Stimulated activated effector memory CD8-positive, alpha-beta T cell treated with anti-CD3 and anti-CD28 coated beads, Interleukin-12 subunit alpha, Interleukin-12 subunit beta, amount 100 ng/mL, for 72 hours (primary cell): Measurements from ENCODE around the gene NKD1.
A peak's percentile ranks its signal among the peaks of the same experiment; 100 is the strongest.
"Not testable (repeated sequence)": the region's sequence is repeated elsewhere in the genome, so short reads cannot be mapped to it uniquely, and the experiment has no call there.

Experiments used
- ATAC-seq: fragments of 150-1000 bp; cut with Tn5 transposase; 2 replicates; pipeline ENCODE4 v1.10.0; 2021
- DNase-seq, 2 donors: peaks; one replicate each; pipeline ENCODE4 v3.0.0; 2021 to 2022; ENCODE audit warnings: low spot score in 2 of 2
- H3K27ac Mint-ChIP-seq: one replicate; pipeline ENCODE4 v1.8.0; 2022; ENCODE audit warnings: mild to moderate bottlenecking, mixed read lengths
- H3K36me3 Mint-ChIP-seq: one replicate; pipeline ENCODE4 v1.8.0; 2022; ENCODE audit warnings: mild to moderate bottlenecking, mixed read lengths
- H3K4me1 Mint-ChIP-seq: one replicate; pipeline ENCODE4 v1.8.0; 2022; ENCODE audit warnings: mixed read lengths
- H3K4me3 Mint-ChIP-seq: one replicate; pipeline ENCODE4 v1.8.0; 2022; ENCODE audit warnings: mild to moderate bottlenecking, mixed read lengths
- H3K9me3 Mint-ChIP-seq: one replicate; pipeline ENCODE4 v1.8.0; 2022; ENCODE audit warnings: mixed read lengths

Gene NKD1

GRCh38 chr16:50570808-50571598, 22.8 kb downstream of the NKD1 start:
- Mint-ChIP-seq H3K4me3 (no peak overlapping the region), H3K27ac (no peak overlapping the region), H3K9me3 (no peaks in the 10 kb centered on the region), H3K4me1 (peaks cover 13% of the 10 kb centered on the region), H3K36me3 (no peaks in the 10 kb centered on the region)
- ATAC-seq = no peak
- DNase-seq = no peak

GRCh38 chr16:50571786-50572185, 23.6 kb downstream of the NKD1 start:
- H3K4me1 Mint-ChIP-seq = peaks cover 13% of the 10 kb centered on the region
- H3K4me3 Mint-ChIP-seq = no peak overlapping the region
- no peaks in the 10 kb centered on the region for H3K36me3 Mint-ChIP-seq
- no peaks in the 10 kb centered on the region for H3K9me3 Mint-ChIP-seq
- H3K27ac Mint-ChIP-seq = no peak overlapping the region
- no peak for DNase-seq
- no peak for ATAC-seq

GRCh38 chr16:50572700-50573099, 24.5 kb downstream of the NKD1 start:
- Mint-ChIP-seq H3K36me3 (no peaks in the 10 kb centered on the region), H3K4me3 (no peak overlapping the region), H3K4me1 (peaks cover 13% of the 10 kb centered on the region), H3K27ac (no peak overlapping the region), H3K9me3 (no peaks in the 10 kb centered on the region)
- DNase-seq (no peak), ATAC-seq (no peak)

DNA sequence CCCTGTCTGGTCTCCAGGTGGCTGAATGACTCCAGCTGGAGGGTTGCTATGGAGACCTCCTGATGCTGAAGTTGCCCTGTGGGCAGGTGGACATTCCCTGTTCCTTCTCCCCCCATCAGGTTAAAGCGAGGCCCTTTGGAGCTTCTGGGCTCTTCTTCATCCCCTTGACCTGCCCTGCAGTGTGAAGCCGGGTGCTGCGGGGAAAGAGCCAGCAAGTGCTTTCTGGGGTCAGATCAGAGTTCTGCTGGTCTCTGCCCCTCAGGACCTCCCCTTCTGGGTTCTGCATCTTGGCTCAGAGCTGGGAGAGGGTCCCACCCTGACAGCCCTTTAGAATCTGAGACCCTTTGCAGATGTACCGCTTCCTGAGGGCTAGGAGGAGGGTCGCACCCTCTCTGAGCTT, 25.1 kb downstream of the NKD1 start:
- peak overlapping the region; percentile 26 for H3K27ac Mint-ChIP-seq

GRCh38 chr16:50573947-50574744, 25.9 kb downstream of the NKD1 start:
- ATAC-seq = no peak
- H3K27ac Mint-ChIP-seq = peak overlapping the region; percentile 26
- no peaks in the 10 kb centered on the region for H3K36me3 Mint-ChIP-seq
- H3K9me3 Mint-ChIP-seq = no peaks in the 10 kb centered on the region
- DNase-seq = no peak
- no peak overlapping the region for H3K4me3 Mint-ChIP-seq
- H3K4me1 Mint-ChIP-seq = peaks cover 13% of the 10 kb centered on the region

More for the DNA sequence above, 25.1 kb downstream of the NKD1 start:
- H3K4me3 Mint-ChIP-seq = no peak overlapping the region
- DNase-seq = no peak
- peaks cover 13% of the 10 kb centered on the region for H3K4me1 Mint-ChIP-seq
- H3K36me3 Mint-ChIP-seq = no peaks in the 10 kb centered on the region
- no peaks in the 10 kb centered on the region for H3K9me3 Mint-ChIP-seq
- ATAC-seq = no peak

GRCh38 chr16:50574745-50575136, 26.5 kb downstream of the NKD1 start:
- no peaks in the 10 kb centered on the region for H3K9me3 Mint-ChIP-seq
- ATAC-seq = no peak
- DNase-seq = no peak
- H3K4me3 Mint-ChIP-seq = no peak overlapping the region
- H3K36me3 Mint-ChIP-seq = no peaks in the 10 kb centered on the region
- H3K4me1 Mint-ChIP-seq = peaks cover 10% of the 10 kb centered on the region
- H3K27ac Mint-ChIP-seq = no peak overlapping the region

DNA sequence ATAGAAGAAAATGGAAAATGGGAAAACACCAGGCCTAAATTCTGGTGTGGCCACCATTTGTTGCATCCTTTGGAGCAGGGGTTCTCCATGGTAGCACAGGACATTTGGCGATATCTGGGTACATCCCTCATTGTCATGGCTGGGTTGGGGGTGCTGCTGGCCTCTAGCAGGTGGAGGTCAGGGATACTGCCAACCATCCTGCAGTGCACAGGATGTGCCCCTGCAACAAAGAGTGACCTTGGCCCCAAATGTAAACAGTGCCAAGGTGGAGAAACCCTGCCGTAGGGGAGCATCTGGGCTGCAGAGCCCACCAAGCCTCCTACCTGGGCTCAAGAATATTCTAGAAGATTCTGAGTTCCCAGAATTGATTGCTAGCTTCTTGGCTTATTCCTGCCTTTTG, 27.5 kb downstream of the NKD1 start:
- no peak for ATAC-seq
- DNase-seq = no peak
- H3K9me3 Mint-ChIP-seq = no peaks in the 10 kb centered on the region
- H3K4me1 Mint-ChIP-seq = peaks cover 7% of the 10 kb centered on the region
- no peak overlapping the region for H3K4me3 Mint-ChIP-seq
- H3K36me3 Mint-ChIP-seq = no peaks in the 10 kb centered on the region
- H3K27ac Mint-ChIP-seq = no peak overlapping the region

- no peak overlapping the region for H3K27ac Mint-ChIP-seq
- ATAC-seq = no peak
Measured at GRCh38 chr16:50576403-50577113, 28.4 kb downstream of the NKD1 start.

DNA sequence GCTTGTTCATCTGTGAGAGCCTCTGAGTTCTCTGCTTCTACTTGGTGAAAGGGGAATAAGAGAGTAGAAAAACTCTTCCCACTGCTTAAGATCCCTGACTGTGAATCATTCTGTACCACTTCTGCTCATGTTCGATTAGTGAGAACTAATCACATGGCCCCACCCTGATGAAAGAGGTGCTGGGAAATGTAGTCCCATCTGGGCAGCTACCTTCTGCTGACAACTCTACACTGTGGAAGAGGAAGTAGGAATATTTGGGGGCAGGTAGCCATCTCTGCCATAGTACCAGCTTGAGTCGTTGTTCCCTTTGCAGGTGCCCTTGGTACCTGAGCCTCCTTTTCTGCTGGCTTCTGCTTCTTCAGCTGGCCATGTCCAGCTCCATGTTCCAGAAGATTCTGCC, 29.9 kb downstream of the NKD1 start:
- Mint-ChIP-seq H3K9me3 (no peaks in the 10 kb centered on the region), H3K36me3 (no peaks in the 10 kb centered on the region), H3K27ac (no peak overlapping the region), H3K4me3 (no peak overlapping the region), H3K4me1 (no peaks in the 10 kb centered on the region)
- ATAC-seq (no peak), DNase-seq (no peak)

More at GRCh38 chr16:50576403-50577113, 28.4 kb downstream of the NKD1 start:
- Mint-ChIP-seq H3K9me3 (no peaks in the 10 kb centered on the region), H3K4me3 (no peak overlapping the region), H3K36me3 (no peaks in the 10 kb centered on the region), H3K4me1 (peaks cover 7% of the 10 kb centered on the region)
- no peak for DNase-seq

- ATAC-seq, DNase-seq, H3K36me3 Mint-ChIP-seq, H3K4me3 Mint-ChIP-seq, H3K9me3 Mint-ChIP-seq, H3K27ac Mint-ChIP-seq, H3K4me1 Mint-ChIP-seq: not testable (repeated sequence)
Measured at GRCh38 chr16:50579373-50579772, 31.2 kb downstream of the NKD1 start.

- Mint-ChIP-seq H3K36me3 (no peaks in the 10 kb centered on the region), H3K27ac (no peak overlapping the region), H3K4me1 (no peaks in the 10 kb centered on the region), H3K9me3 (no peaks in the 10 kb centered on the region), H3K4me3 (no peak overlapping the region)
- ATAC-seq = no peak
- no peak for DNase-seq
Measured at GRCh38 chr16:50580180-50580798, 32.1 kb downstream of the NKD1 start.

GRCh38 chr16:50581845-50582244, 33.6 kb downstream of the NKD1 start:
- Mint-ChIP-seq H3K9me3 (no peaks in the 10 kb centered on the region), H3K4me1 (no peaks in the 10 kb centered on the region), H3K27ac (no peak overlapping the region), H3K4me3 (no peak overlapping the region), H3K36me3 (no peaks in the 10 kb centered on the region)
- no peak for ATAC-seq
- no peak for DNase-seq

- Mint-ChIP-seq H3K4me3 (no peak overlapping the region), H3K36me3 (no peaks in the 10 kb centered on the region), H3K27ac (no peak overlapping the region), H3K4me1 (no peaks in the 10 kb centered on the region), H3K9me3 (no peaks in the 10 kb centered on the region)
- ATAC-seq (no peak), DNase-seq (no peak)
Measured at GRCh38 chr16:50583211-50583610, 35.0 kb downstream of the NKD1 start.

GRCh38 chr16:50584033-50584722, 36.0 kb downstream of the NKD1 start:
- Mint-ChIP-seq H3K36me3 (no peaks in the 10 kb centered on the region), H3K4me1 (peaks cover 6% of the 10 kb centered on the region), H3K4me3 (no peak overlapping the region), H3K27ac (no peak overlapping the region), H3K9me3 (no peaks in the 10 kb centered on the region)
- peak; percentile 28 for ATAC-seq
- DNase-seq = no peak

DNA sequence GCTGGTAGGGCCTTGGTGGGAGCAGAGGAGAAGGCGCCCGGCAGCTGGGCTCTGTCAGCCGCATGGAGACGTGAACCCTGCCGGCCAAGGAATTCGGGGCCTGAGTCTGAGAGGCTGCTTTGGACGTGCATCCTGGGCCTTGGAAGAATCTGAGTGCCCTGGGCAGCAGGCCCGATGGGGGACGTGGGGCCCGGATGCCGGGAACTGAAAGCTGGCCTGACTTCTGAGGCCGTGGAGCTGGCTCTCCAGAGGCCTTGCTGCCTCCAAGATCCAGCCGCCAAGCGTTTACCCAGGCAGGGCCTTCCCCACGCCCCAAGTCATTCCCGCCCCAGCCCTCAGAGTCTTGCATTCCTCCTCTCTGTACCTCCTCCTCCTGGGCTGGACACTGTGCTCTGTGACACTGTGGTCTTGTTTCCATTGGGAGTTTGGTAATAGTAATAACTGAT, 37.2 kb downstream of the NKD1 start:
- H3K4me3 Mint-ChIP-seq = no peak overlapping the region
- peaks cover 17% of the 10 kb centered on the region for H3K4me1 Mint-ChIP-seq
- DNase-seq (no peak), ATAC-seq (no peak)
- no peak overlapping the region for H3K27ac Mint-ChIP-seq
- no peaks in the 10 kb centered on the region for H3K9me3 Mint-ChIP-seq
- no peaks in the 10 kb centered on the region for H3K36me3 Mint-ChIP-seq
